Tibial nerve (tissue), 3 donors: ENCODE measurements around the gene BAZ2A.

Experiments
- CTCF ChIP-seq, 5 experiments: fragments of 200-600 bp in 3 of 5; fragments of 450-650 bp in 2 of 5; sonication (generic) in 3 of 5; IDR thresholded peaks; one replicate each; pipeline ENCODE4 v1.5.1; 2016 to 2019; ENCODE audit warnings: antibody characterized with exemption in 5 of 5, mild to moderate bottlenecking in 3 of 5, moderate library complexity in 2 of 5
- POLR2A ChIP-seq, 2 donors: fragments of 450-650 bp; IDR thresholded peaks; one replicate each; pipeline ENCODE4 v1.6.1; 2017; ENCODE audit warnings: antibody characterized with exemption in 2 of 2, mild to moderate bottlenecking in 2 of 2, moderate library complexity in 2 of 2

GRCh38 chr12:56604355-56604754 lies 25.8 kb downstream of the BAZ2A start:
- no peak for TF ChIP-seq CTCF (IDR thresholded peaks at IDR 0.05)
- no peak for TF ChIP-seq POLR2A (IDR thresholded peaks at IDR 0.05)
